ENCODE data around the gene PKN3. TPM values are rescaled to one million over a fixed set of nuclear protein-coding genes. Genes with fewer than 3 reads are reported as not detected.

Gene PKN3
- total RNA-seq, 4 donors from 2014 or later, result 1.9 to 20.1 (median 5.8) TPM

GRCh38 chr9:128732576-128732975 is 30.3 kb downstream of the PKN3 start:
- TF ChIP-seq POLR2AphosphoS5 (IDR thresholded peaks at IDR 0.05) (no peak), EP300 (IDR thresholded peaks at IDR 0.05; ENCODE audit: low read depth) (no peak), CTCF (IDR thresholded peaks at IDR 0.05) (no peak), POLR2A (IDR thresholded peaks at IDR 0.05) (no peak)
- Histone ChIP-seq H3K9me3 (no peaks in the 10 kb centered on the region), H3K4me3 (no peak overlapping the region), H3K4me1 (no peaks in the 10 kb centered on the region), H3K36me3 (peaks cover 0 to 18% (median 4%) of the 10 kb centered on the region in 4 donors), H3K27me3 (no peaks in the 10 kb centered on the region), H3K27ac (no peak overlapping the region)
- intact Hi-C loops (cut with DNase I; ENCODE audit: low total_unique reads) (no loop called here), in situ Hi-C loops (cut with MboI; ENCODE audit: low pct_ligation_motif_present in 1 of 4, low pct_unique_long_range_greater_than_20kb in 1 of 4, low sequenced_read_pairs in 3 of 4) (no loop called here)
- DNase-seq, result no peak
- 92% methylated on average over 13 of the region's 13 CpGs; no CpG with 5 or more reads in 1 of the 2 donors for WGBS, 2 donors (ENCODE audit: low coverage in 1 of 2)

- Histone ChIP-seq H3K27ac (peak overlapping the region; percentile 4 to 47 (median 40)), H3K4me1 (no peaks in the 10 kb centered on the region), H3K9me3 (no peaks in the 10 kb centered on the region), H3K36me3 (peaks cover 0 to 18% (median 4%) of the 10 kb centered on the region in 4 donors), H3K27me3 (no peaks in the 10 kb centered on the region), H3K4me3 (no peak overlapping the region)
- intact Hi-C loops (cut with DNase I; ENCODE audit: low total_unique reads), result no loop called here
- no peak for TF ChIP-seq POLR2AphosphoS5 (IDR thresholded peaks at IDR 0.05)
- TF ChIP-seq CTCF (IDR thresholded peaks at IDR 0.05), result peak; percentile 53 to 66 (median 55)
- WGBS, 2 donors (ENCODE audit: low coverage in 1 of 2), result 35% methylated on average over 9 of the region's 9 CpGs; no CpG with 5 or more reads in 1 of the 2 donors
- DNase-seq, result peak; percentile 78
- in situ Hi-C loops (cut with MboI; ENCODE audit: low pct_ligation_motif_present in 1 of 4, low pct_unique_long_range_greater_than_20kb in 1 of 4, low sequenced_read_pairs in 3 of 4), result no loop called here
Observed at GRCh38 chr9:128733256-128733655, 31.0 kb downstream of the PKN3 start.

GRCh38 chr9:128735373-128735772 is 33.1 kb downstream of the PKN3 start:
- intact Hi-C loops (cut with DNase I; ENCODE audit: low total_unique reads), result no loop called here

GRCh38 chr9:128742401-128742800 is 40.1 kb downstream of the PKN3 start:
- Histone ChIP-seq H3K4me1 (no peaks in the 10 kb centered on the region), H3K4me3 (no peak overlapping the region), H3K36me3 (peaks cover 0 to 27% (median 5%) of the 10 kb centered on the region in 4 donors), H3K9me3 (no peaks in the 10 kb centered on the region), H3K27me3 (no peaks in the 10 kb centered on the region), H3K27ac (no peak overlapping the region)
- TF ChIP-seq POLR2AphosphoS5 (IDR thresholded peaks at IDR 0.05) (no peak), EP300 (IDR thresholded peaks at IDR 0.05; ENCODE audit: low read depth) (no peak)
- intact Hi-C loops (cut with DNase I; ENCODE audit: low total_unique reads), result no loop called here
- WGBS, 2 donors (ENCODE audit: low coverage in 1 of 2), result 85 to 90% methylated on average over 2 to 18 of the region's 20 CpGs
- in situ Hi-C loops (cut with MboI; ENCODE audit: low pct_ligation_motif_present in 1 of 4, low pct_unique_long_range_greater_than_20kb in 1 of 4, low sequenced_read_pairs in 3 of 4), result no loop called here
- DNase-seq, result no peak

More at GRCh38 chr9:128735373-128735772, 33.1 kb downstream of the PKN3 start:
- no peaks in the 10 kb centered on the region for H3K27me3 ChIP-seq
- H3K27ac ChIP-seq, result no peak overlapping the region
- no peak overlapping the region for H3K4me3 ChIP-seq
- H3K4me1 ChIP-seq, result no peaks in the 10 kb centered on the region
- in situ Hi-C loops (cut with MboI; ENCODE audit: low pct_ligation_motif_present in 1 of 4, low pct_unique_long_range_greater_than_20kb in 1 of 4, low sequenced_read_pairs in 3 of 4), result no loop called here
- no peak for DNase-seq
- no peak for TF ChIP-seq EP300 (IDR thresholded peaks at IDR 0.05; ENCODE audit: low read depth)
- no peak for TF ChIP-seq CTCF (IDR thresholded peaks at IDR 0.05)
- no peak for TF ChIP-seq POLR2A (IDR thresholded peaks at IDR 0.05)
- no peak for TF ChIP-seq POLR2AphosphoS5 (IDR thresholded peaks at IDR 0.05)
- WGBS, 2 donors (ENCODE audit: low coverage in 1 of 2), result 85% methylated on average over 2 of the region's 2 CpGs; no CpG with 5 or more reads in 1 of the 2 donors
- no peaks in the 10 kb centered on the region for H3K9me3 ChIP-seq
- peaks cover 0 to 32% (median 7%) of the 10 kb centered on the region in 4 donors for H3K36me3 ChIP-seq

GRCh38 chr9:128743421-128743820 is 41.1 kb downstream of the PKN3 start:
- no peak overlapping the region for H3K27ac ChIP-seq
- in situ Hi-C loops (cut with MboI; ENCODE audit: low pct_ligation_motif_present in 1 of 4, low pct_unique_long_range_greater_than_20kb in 1 of 4, low sequenced_read_pairs in 3 of 4) (no loop called here), intact Hi-C loops (cut with DNase I; ENCODE audit: low total_unique reads) (no loop called here)
- H3K9me3 ChIP-seq, result no peaks in the 10 kb centered on the region
- DNase-seq, result no peak
- no peaks in the 10 kb centered on the region for H3K4me1 ChIP-seq
- peaks cover 0 to 26% (median 5%) of the 10 kb centered on the region in 4 donors for H3K36me3 ChIP-seq
- 93 to 100% methylated on average over 1 of the region's 1 CpG for WGBS, 2 donors (ENCODE audit: low coverage in 1 of 2)
- H3K27me3 ChIP-seq, result no peaks in the 10 kb centered on the region
- no peak overlapping the region for H3K4me3 ChIP-seq
- TF ChIP-seq POLR2AphosphoS5 (IDR thresholded peaks at IDR 0.05) (no peak), CTCF (IDR thresholded peaks at IDR 0.05) (no peak), POLR2A (IDR thresholded peaks at IDR 0.05) (no peak), EP300 (IDR thresholded peaks at IDR 0.05; ENCODE audit: low read depth) (no peak)
